Dendritic cell treated with granulocyte-macrophage colony-stimulating factor and Interleukin-4, amounts not matched to agents 40 ng/mL and 50 ng/mL, for 4 days (primary cell): ENCODE results near the gene TBL3.

Experiments
- H3K27ac Mint-ChIP-seq: one replicate; pipeline ENCODE4 v1.8.0; 2022; ENCODE audit warnings: mild to moderate bottlenecking, mixed read lengths
- H3K27me3 Mint-ChIP-seq: one replicate; pipeline ENCODE4 v1.8.0; 2022; ENCODE audit warnings: mild to moderate bottlenecking, mixed read lengths
- H3K36me3 Mint-ChIP-seq: one replicate; pipeline ENCODE4 v1.8.0; 2022; ENCODE audit warnings: low read depth, mixed read lengths
- H3K4me1 Mint-ChIP-seq: one replicate; pipeline ENCODE4 v1.8.0; 2022; ENCODE audit warnings: low read depth, mixed read lengths
- H3K4me3 Mint-ChIP-seq: one replicate; pipeline ENCODE4 v1.8.0; 2022; ENCODE audit warnings: mild to moderate bottlenecking, moderate library complexity, mixed read lengths
- H3K9me3 Mint-ChIP-seq: one replicate; pipeline ENCODE4 v1.8.0; 2022; ENCODE audit warnings: mixed read lengths
- intact Hi-C: fragments of 100-400 bp; cut with micrococcal nuclease; formaldehyde crosslinking; loops from one replicate; pipeline ENCODE4 v1.15.0; 2022

TBL3 gene

GRCh38 chr16:1964506-1965395, 7.1 kb upstream of the TBL3 start, which contains the start of gene RPS2:
RPS2 (minus strand) TSS chr16:1964826; CDS start chr16:1964625, 201 bp downstream.
- H3K4me3 Mint-ChIP-seq = peak within 1 kb of the TSS; percentile 88
- H3K27me3 Mint-ChIP-seq = no peaks in the 10 kb centered on the region
- H3K9me3 Mint-ChIP-seq = no peaks in the 10 kb centered on the region
- H3K27ac Mint-ChIP-seq = peak within 1 kb of the TSS; percentile 97
- intact Hi-C loops = no loop called here
- peaks cover 59% of the 10 kb centered on the region for H3K36me3 Mint-ChIP-seq
- H3K4me1 Mint-ChIP-seq = peaks cover 52% of the 10 kb centered on the region

GRCh38 chr16:1965396-1966001, 6.4 kb upstream of the TBL3 start:
- Mint-ChIP-seq H3K27me3 (no peaks in the 10 kb centered on the region), H3K9me3 (no peaks in the 10 kb centered on the region), H3K4me3 (peak overlapping the region; percentile 88), H3K27ac (peak overlapping the region; percentile 97), H3K36me3 (peaks cover 52% of the 10 kb centered on the region), H3K4me1 (peaks cover 49% of the 10 kb centered on the region)
- intact Hi-C loops = no loop called here

GRCh38 chr16:1966460-1966859, 5.4 kb upstream of the TBL3 start, which contains the start of gene RNF151:
RNF151 (plus strand) TSS chr16:1966856; CDS start chr16:1966882, 26 bp downstream.
- H3K36me3 Mint-ChIP-seq = peaks cover 45% of the 10 kb centered on the region
- peaks cover 50% of the 10 kb centered on the region for H3K4me1 Mint-ChIP-seq
- peak within 1 kb of the TSS; percentile 97 for H3K27ac Mint-ChIP-seq
- H3K27me3 Mint-ChIP-seq = no peaks in the 10 kb centered on the region
- intact Hi-C loops = no loop called here
- H3K9me3 Mint-ChIP-seq = no peaks in the 10 kb centered on the region
- peak within 1 kb of the TSS; percentile 88 for H3K4me3 Mint-ChIP-seq

- peaks cover 34% of the 10 kb centered on the region for H3K36me3 Mint-ChIP-seq
- H3K4me1 Mint-ChIP-seq = peaks cover 46% of the 10 kb centered on the region
- H3K27ac Mint-ChIP-seq = no peak overlapping the region
- intact Hi-C loops = no loop called here
- H3K9me3 Mint-ChIP-seq = no peaks in the 10 kb centered on the region
- H3K27me3 Mint-ChIP-seq = no peaks in the 10 kb centered on the region
- H3K4me3 Mint-ChIP-seq = no peak overlapping the region
These were observed 3.5 kb upstream of the TBL3 start for GRCh38 chr16:1968146-1968953.

GRCh38 chr16:1972490-1972877, 631 bp downstream of the TBL3 start:
- Mint-ChIP-seq H3K4me3 (peak overlapping the region; percentile 96), H3K4me1 (peaks cover 37% of the 10 kb centered on the region), H3K27ac (peak overlapping the region; percentile 98), H3K27me3 (peaks cover 2% of the 10 kb centered on the region), H3K36me3 (peaks cover 50% of the 10 kb centered on the region), H3K9me3 (no peaks in the 10 kb centered on the region)
- intact Hi-C loops = no loop called here

DNA sequence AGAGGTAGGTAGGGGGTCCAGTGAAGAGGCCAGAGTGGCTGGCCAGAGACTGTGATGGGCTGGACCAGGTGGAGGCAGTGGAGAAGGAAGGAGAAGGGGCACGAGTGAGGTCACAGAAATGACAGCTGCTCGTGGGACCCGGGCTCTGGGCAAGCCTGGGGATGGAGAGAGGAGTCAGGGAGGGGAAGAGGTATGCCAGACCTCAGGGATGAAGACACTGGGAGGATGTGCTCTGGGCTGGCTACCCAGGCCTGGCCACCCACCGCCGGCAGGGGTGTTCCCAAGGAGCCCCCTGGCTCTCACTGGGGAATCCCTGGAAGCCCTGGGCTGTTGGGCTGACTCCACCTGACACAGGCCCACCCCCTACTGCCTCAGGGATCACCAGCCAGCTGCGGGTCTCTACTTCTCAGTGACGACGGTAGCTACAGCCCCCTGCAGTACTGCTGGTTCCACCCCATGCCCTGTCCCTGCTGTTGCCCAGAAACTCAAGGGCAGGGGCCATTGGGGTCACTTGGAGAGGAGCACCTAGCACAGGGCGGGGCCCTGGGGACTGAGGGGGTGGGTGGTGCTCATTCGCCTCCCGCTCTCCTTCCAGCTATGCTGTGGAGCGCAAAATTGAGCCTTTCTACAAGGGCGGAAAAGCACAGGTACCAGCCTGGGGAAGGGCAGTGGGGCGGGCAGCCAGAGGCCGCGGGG, 1.8 kb downstream of the TBL3 start:
- intact Hi-C loops = no loop called here
- Mint-ChIP-seq H3K4me1 (peaks cover 39% of the 10 kb centered on the region), H3K36me3 (peaks cover 61% of the 10 kb centered on the region), H3K4me3 (no peak overlapping the region), H3K27ac (peak overlapping the region; percentile 98), H3K9me3 (no peaks in the 10 kb centered on the region), H3K27me3 (peaks cover 14% of the 10 kb centered on the region)

- no peaks in the 10 kb centered on the region for H3K9me3 Mint-ChIP-seq
- peaks cover 42% of the 10 kb centered on the region for H3K4me1 Mint-ChIP-seq
- H3K27me3 Mint-ChIP-seq = peaks cover 20% of the 10 kb centered on the region
- no peak overlapping the region for H3K4me3 Mint-ChIP-seq
- peaks cover 69% of the 10 kb centered on the region for H3K36me3 Mint-ChIP-seq
- no peak overlapping the region for H3K27ac Mint-ChIP-seq
- intact Hi-C loops = no loop called here
These were observed 2.6 kb downstream of the TBL3 start for GRCh38 chr16:1974157-1975070.

DNA sequence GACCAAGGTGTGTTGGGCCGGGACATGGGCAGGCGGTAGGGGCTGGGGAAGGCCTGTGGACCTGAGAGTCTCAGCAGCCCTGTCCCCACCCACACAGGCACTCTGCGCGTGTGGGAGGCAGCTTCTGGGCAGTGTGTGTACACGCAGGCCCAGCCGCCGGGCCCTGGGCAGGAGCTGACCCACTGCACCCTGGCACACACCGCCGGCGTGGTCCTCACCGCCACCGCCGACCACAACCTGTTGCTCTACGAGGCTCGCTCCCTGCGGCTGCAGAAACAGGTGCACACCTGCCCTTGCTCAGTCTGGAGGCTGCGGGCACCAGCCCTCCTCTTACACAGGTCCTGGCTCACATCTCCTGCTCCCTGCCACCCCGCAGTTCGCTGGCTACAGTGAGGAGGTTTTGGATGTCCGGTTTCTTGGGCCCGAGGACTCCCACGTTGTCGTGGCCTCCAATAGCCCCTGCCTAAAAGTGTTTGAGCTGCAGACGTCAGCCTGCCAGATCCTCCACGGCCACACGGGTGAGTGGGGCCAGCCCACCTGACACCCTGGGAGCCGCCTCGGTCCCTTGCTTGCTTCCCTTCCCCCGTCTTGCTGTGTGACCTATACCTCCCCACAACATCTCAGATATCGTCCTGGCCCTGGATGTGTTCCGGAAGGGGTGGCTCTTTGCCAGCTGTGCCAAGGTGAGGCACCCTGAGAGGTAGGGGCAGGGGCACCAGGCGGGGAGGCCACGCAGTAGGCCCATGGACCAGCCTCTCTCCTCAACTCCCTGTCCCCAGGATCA, 3.8 kb downstream of the TBL3 start:
- peaks cover 32% of the 10 kb centered on the region for H3K27me3 Mint-ChIP-seq
- no peak overlapping the region for H3K4me3 Mint-ChIP-seq
- no peak overlapping the region for H3K27ac Mint-ChIP-seq
- intact Hi-C loops = no loop called here
- peaks cover 71% of the 10 kb centered on the region for H3K36me3 Mint-ChIP-seq
- H3K4me1 Mint-ChIP-seq = peaks cover 36% of the 10 kb centered on the region
- no peaks in the 10 kb centered on the region for H3K9me3 Mint-ChIP-seq

- peaks cover 31% of the 10 kb centered on the region for H3K4me1 Mint-ChIP-seq
- H3K27me3 Mint-ChIP-seq = peaks cover 37% of the 10 kb centered on the region
- no peak overlapping the region for H3K27ac Mint-ChIP-seq
- intact Hi-C loops = no loop called here
- peaks cover 71% of the 10 kb centered on the region for H3K36me3 Mint-ChIP-seq
- H3K9me3 Mint-ChIP-seq = no peaks in the 10 kb centered on the region
- no peak overlapping the region for H3K4me3 Mint-ChIP-seq
These were observed 4.3 kb downstream of the TBL3 start for GRCh38 chr16:1976216-1976520.

GRCh38 chr16:1976951-1977874, 5.4 kb downstream of the TBL3 start:
- intact Hi-C loops = no loop called here
- Mint-ChIP-seq H3K36me3 (peaks cover 61% of the 10 kb centered on the region), H3K4me1 (peaks cover 22% of the 10 kb centered on the region), H3K4me3 (no peak overlapping the region), H3K27me3 (peaks cover 48% of the 10 kb centered on the region), H3K27ac (no peak overlapping the region), H3K9me3 (no peaks in the 10 kb centered on the region)

- H3K27ac Mint-ChIP-seq = no peak overlapping the region
- intact Hi-C loops = no loop called here
- H3K4me3 Mint-ChIP-seq = no peak overlapping the region
- H3K27me3 Mint-ChIP-seq = peaks cover 54% of the 10 kb centered on the region
- H3K4me1 Mint-ChIP-seq = peaks cover 22% of the 10 kb centered on the region
- H3K36me3 Mint-ChIP-seq = peaks cover 60% of the 10 kb centered on the region
- H3K9me3 Mint-ChIP-seq = no peaks in the 10 kb centered on the region
These were observed 6.0 kb downstream of the TBL3 start for GRCh38 chr16:1977875-1978268.
